Natural killer cell treated with Interleukin-12 subunit alpha and Interleukin-12 subunit beta and Interleukin-15 and Interleukin-18, amount 100 ng/mL, for 72 hours (primary cell): Measurements from ENCODE around the gene ABHD16A. TPM values are rescaled to one million over a fixed set of nuclear protein-coding genes. Genes with fewer than 3 reads are reported as not detected.
A peak's percentile ranks its signal among the peaks of the same experiment; 100 is the strongest.

Source experiments
- ATAC-seq, 2 donors: fragments of 150-1000 bp; cut with Tn5 transposase in 1 of 2; sonication (Bioruptor Pico), chemical (Tn5 transposase) in 1 of 2; 2 replicates each; pipeline ENCODE4 v1.10.0; 2021
- DNase-seq: peaks from one replicate; pipeline ENCODE4 v3.0.0; 2022; ENCODE audit warnings: low spot score
- H3K27ac Mint-ChIP-seq, 2 donors: 1 replicate in 1 of 2; 2 replicates in 1 of 2; pipeline ENCODE4 v1.8.0; 2022; ENCODE audit warnings: mixed read lengths in 2 of 2, mild to moderate bottlenecking in 1 of 2, moderate library complexity in 1 of 2
- H3K27me3 Mint-ChIP-seq, 2 donors: 1 replicate in 1 of 2; 2 replicates in 1 of 2; pipeline ENCODE4 v1.8.0; 2022; ENCODE audit warnings: mixed read lengths in 2 of 2
- H3K36me3 Mint-ChIP-seq: one replicate; pipeline ENCODE4 v1.8.0; 2022; ENCODE audit warnings: mixed read lengths
- H3K4me1 Mint-ChIP-seq, 2 donors: 1 replicate in 1 of 2; 2 replicates in 1 of 2; pipeline ENCODE4 v1.8.0; 2022; ENCODE audit warnings: low read depth in 2 of 2, mixed read lengths in 2 of 2, mild to moderate bottlenecking in 1 of 2
- H3K4me3 Mint-ChIP-seq: one replicate; pipeline ENCODE4 v1.8.0; 2022; ENCODE audit warnings: mixed read lengths
- H3K9me3 Mint-ChIP-seq: 2 replicates; pipeline ENCODE4 v1.8.0; 2022; ENCODE audit warnings: mixed read lengths
- total RNA-seq, 2 donors: library from RNA; stranded (reverse); gene quantifications; one replicate each; pipeline ENCODE4 v1.2.3, GENCODE V29; 2022

The ABHD16A gene
- total RNA-seq, 2 donors from 2014 or later = 60.6 to 77.5 TPM

DNA sequence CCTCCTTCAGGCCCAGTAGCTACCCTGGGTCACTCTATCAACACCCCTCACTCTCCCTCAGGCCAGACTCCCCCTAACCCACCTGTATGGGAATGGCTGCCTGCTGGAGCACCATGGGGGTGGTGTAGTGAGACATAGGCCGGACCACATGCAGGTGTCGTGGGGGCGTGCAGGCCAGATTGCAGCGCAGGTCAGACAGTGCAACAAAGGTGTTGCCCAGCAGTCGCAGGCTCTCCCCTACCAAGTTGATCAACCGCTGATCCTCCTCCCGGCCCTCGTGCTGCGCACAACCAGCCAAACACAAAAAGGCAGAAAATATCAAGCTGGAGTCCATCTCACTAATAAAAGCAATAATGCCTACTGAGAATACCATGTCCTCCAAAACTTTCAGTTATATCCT lies 57.8 kb downstream of the ABHD16A start:
- Mint-ChIP-seq H3K27ac (peak overlapping the region in 1 of 2 donors; percentile 73), H3K4me3 (no peak overlapping the region), H3K9me3 (no peaks in the 10 kb centered on the region), H3K36me3 (peaks cover 29% of the 10 kb centered on the region), H3K27me3 (no peaks in the 10 kb centered on the region), H3K4me1 (peaks cover 5 to 22% of the 10 kb centered on the region in 2 donors)
- ATAC-seq (no peak), DNase-seq (no peak)

DNA sequence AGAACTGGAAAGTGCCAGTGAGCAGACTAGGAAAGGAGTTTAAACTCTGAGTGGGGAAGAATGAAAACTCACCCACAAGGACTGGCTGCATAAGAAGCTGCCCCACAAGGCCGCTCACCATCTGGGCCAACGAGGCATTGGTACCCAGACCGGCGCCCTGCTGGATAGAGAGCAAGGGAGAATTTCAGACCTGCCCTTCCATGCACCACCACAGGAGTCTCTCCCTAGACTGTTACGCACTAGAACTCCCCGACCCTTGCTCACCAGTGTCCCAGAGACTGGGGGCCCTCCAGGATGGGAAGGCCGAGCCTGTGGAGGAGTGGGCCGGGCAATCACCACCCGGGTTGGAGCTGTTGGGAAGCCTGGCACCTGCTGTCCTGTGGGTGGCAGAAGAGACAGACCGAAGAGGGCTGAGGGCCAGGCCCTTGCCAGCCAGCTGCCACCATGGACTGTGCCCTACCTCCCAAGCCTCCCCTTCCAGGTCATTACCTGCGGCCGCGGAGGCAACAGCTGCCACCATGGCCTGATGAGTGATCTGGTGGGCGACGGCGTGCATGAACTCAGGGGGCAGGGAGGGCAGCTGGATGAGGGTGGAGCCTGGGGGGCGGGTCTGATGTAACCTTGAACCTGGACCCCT lies 59.2 kb downstream of the ABHD16A start:
- no peak overlapping the region for H3K4me3 Mint-ChIP-seq
- H3K9me3 Mint-ChIP-seq = no peaks in the 10 kb centered on the region
- H3K27me3 Mint-ChIP-seq = no peaks in the 10 kb centered on the region
- ATAC-seq (peak in 1 of 2 donors; percentile 3), DNase-seq (no peak)
- H3K4me1 Mint-ChIP-seq = peaks cover 0 to 19% of the 10 kb centered on the region in 2 donors
- H3K27ac Mint-ChIP-seq = no peak overlapping the region
- peaks cover 25% of the 10 kb centered on the region for H3K36me3 Mint-ChIP-seq

DNA sequence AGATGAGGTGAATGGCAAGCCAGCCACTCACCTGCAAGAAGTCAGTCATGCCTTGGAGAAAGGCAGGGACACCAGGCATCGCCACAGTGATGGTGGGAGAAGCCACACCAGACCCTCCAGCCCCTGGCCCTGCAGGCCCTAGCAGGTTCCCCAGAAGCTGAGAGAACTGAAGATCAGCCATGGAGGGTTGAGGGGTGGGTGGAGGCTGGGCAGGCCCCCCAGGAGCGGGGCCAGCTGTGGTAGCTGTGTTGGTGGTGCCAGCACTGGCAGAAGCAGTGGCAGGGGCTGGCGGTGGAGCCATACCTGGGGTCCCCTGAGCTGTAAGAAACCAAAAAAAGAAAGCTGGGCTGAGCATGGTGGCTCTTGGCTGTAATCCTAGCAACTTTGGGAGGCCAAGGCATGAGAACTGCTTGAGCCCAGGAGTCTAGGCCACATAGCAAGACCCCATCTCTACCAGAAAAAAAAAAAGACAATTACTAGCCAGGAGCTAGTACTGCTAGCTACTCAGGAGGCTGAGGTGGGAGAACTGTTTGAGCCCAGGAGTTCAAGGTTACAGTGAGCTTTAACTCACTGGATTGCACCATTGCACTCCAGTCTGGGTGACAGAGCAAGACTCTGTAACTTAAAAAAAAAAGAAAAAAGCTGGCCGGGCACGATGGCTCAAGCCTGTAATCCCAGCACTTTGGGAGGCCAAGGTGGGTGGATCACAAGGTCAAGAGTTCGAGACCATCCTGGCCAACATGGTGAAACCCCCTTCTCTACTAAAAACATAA lies 60.1 kb downstream of the ABHD16A start:
- Mint-ChIP-seq H3K27ac (no peak overlapping the region), H3K4me1 (peaks cover 0 to 15% of the 10 kb centered on the region in 2 donors), H3K4me3 (no peak overlapping the region), H3K36me3 (peaks cover 20% of the 10 kb centered on the region), H3K9me3 (no peaks in the 10 kb centered on the region), H3K27me3 (no peaks in the 10 kb centered on the region)
- ATAC-seq = no peak
- DNase-seq = no peak

DNA sequence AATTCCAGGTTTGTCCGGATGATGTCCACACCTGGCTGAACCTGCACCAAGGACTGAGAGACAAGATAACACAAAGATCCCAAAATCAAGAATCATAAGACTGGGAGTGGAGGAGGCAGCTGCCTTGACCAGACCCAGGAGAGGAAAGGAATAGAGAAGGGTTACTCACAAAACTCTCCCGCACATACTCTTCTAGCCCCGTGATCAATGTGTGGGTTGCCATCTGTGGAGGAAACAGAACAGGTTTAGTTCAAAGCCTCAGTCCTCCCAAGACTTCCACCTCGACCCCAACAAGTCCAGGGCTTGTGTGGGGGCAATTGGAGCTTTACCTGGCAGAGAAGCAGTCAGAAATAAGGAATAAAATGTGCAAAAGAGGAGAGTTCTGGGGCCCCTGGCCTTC lies 61.8 kb downstream of the ABHD16A start:
- DNase-seq (no peak), ATAC-seq (no peak)
- peaks cover 0 to 12% of the 10 kb centered on the region in 2 donors for H3K4me1 Mint-ChIP-seq
- H3K27ac Mint-ChIP-seq = peak overlapping the region in 1 of 2 donors; percentile 44
- no peaks in the 10 kb centered on the region for H3K27me3 Mint-ChIP-seq
- H3K36me3 Mint-ChIP-seq = peaks cover 16% of the 10 kb centered on the region
- H3K4me3 Mint-ChIP-seq = no peak overlapping the region
- H3K9me3 Mint-ChIP-seq = no peaks in the 10 kb centered on the region

DNA sequence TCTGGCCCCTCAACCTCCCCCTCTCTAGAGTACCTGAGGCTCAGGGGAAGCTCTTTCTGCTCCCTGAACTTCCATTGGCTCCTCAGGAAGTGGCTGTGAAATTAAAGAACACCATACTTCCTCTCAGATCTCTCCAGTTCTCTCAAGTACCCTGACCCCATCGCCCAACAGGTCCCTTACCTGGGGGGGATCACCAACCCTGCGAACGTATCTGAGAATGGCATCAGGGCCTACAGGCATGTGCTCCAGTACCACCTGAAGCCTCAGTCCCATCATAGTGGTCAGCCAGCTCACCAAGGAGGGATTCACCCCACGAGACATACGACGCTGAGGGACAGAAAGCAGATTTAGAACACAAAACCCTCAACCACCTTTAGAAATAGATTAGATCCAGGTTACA lies 62.5 kb downstream of the ABHD16A start:
- no peak for ATAC-seq
- Mint-ChIP-seq H3K9me3 (no peaks in the 10 kb centered on the region), H3K27ac (no peak overlapping the region), H3K27me3 (no peaks in the 10 kb centered on the region), H3K4me1 (peaks cover 0 to 10% of the 10 kb centered on the region in 2 donors), H3K36me3 (peaks cover 19% of the 10 kb centered on the region), H3K4me3 (no peak overlapping the region)
- no peak for DNase-seq

DNA sequence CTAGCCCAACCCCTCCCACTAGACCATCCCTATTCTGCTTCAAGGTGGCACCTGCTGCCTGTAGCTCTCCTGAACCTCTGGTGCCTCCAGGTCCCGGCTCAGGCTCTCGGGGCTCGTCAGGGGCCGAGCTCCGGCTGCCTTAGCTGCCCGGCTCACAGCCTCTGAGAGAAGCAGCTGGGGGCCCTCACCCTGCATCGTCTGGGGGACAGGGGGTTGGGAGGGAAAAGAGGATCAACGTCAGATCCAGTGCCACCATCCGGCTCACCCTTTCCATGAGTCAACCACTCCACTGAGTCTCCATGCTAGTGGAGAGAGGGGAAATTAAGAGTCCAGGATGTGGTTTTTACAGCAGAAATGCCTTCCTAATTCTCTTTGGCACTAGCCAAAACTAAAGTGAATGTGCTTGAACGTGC lies 63.7 kb downstream of the ABHD16A start:
- no peaks in the 10 kb centered on the region for H3K27me3 Mint-ChIP-seq
- no peaks in the 10 kb centered on the region for H3K9me3 Mint-ChIP-seq
- H3K27ac Mint-ChIP-seq = peak overlapping the region; percentile 27 to 33
- peaks cover 0 to 4% of the 10 kb centered on the region in 2 donors for H3K4me1 Mint-ChIP-seq
- H3K36me3 Mint-ChIP-seq = peaks cover 20% of the 10 kb centered on the region
- ATAC-seq (no peak), DNase-seq (no peak)
- no peak overlapping the region for H3K4me3 Mint-ChIP-seq

DNA sequence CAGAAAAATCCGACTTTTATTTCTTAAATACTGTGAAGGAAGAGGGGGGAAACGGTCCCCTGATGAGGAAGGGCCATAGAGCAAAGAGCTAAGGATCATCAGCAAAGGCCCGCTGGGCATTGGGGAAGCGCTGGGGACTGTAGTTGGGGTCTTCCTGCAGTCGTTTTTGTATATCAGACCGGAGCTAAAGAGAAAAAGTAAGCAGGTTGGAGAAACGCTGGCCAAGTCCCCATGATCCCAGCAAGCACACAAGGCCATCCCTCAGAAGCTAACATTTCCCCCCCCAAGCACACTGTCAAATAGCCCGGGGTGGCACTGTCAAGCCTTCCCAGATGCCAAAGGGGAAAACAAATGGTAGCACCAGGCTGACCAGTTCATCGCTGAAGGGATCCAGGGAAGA lies 64.1 kb downstream of the ABHD16A start:
- H3K9me3 Mint-ChIP-seq = no peaks in the 10 kb centered on the region
- ATAC-seq (no peak), DNase-seq (no peak)
- H3K27ac Mint-ChIP-seq = no peak overlapping the region
- peaks cover 22% of the 10 kb centered on the region for H3K36me3 Mint-ChIP-seq
- H3K27me3 Mint-ChIP-seq = no peaks in the 10 kb centered on the region
- peaks cover 0 to 5% of the 10 kb centered on the region in 2 donors for H3K4me1 Mint-ChIP-seq
- H3K4me3 Mint-ChIP-seq = no peak overlapping the region

Other genes starting within 250 kb of the ABHD16A start
- 10 to 100 TPM; 34.9 to 37.4 TPM for gene MICB, start 205.2 kb downstream of the ABHD16A start, total RNA-seq
- not detected for gene MCCD1, start 174.4 kb downstream of the ABHD16A start, total RNA-seq
- 100 to 1,000 TPM; 469 to 713 TPM for gene DDX39B, start 161.3 kb downstream of the ABHD16A start, total RNA-seq
- gene ATP6V1G2, start 156.7 kb downstream of the ABHD16A start, total RNA-seq = 1 to 10 TPM; 1.4 to 2.3 TPM
- 10 to 100 TPM; 16.8 to 17.0 TPM for gene NFKBIL1, start 155.7 kb downstream of the ABHD16A start, total RNA-seq
- 1,000 to 10,000 TPM; 1,187 to 3,727 TPM for gene LTA, start 131.0 kb downstream of the ABHD16A start, total RNA-seq
- gene TNF, start 127.8 kb downstream of the ABHD16A start, total RNA-seq = 100 to 1,000 TPM; 320 to 420 TPM
- 100 to 1,000 TPM; 110 to 153 TPM for gene LTB, start 120.9 kb downstream of the ABHD16A start, total RNA-seq
- 10 to 100 TPM; 15.5 to 34.6 TPM for gene LST1, start 117.0 kb downstream of the ABHD16A start, total RNA-seq
- 10 to 100 TPM; 65.5 to 91.6 TPM for gene NCR3, start 110.3 kb downstream of the ABHD16A start, total RNA-seq
- 10 to 100 TPM in 1 of 2 donors, 1 to 10 TPM in 1; 9.3 to 20.0 TPM for gene AIF1, start 88.1 kb downstream of the ABHD16A start, total RNA-seq
- 100 to 1,000 TPM; 224 to 345 TPM for gene PRRC2A, start 82.6 kb downstream of the ABHD16A start, total RNA-seq
- gene BAG6, start 50.7 kb downstream of the ABHD16A start, total RNA-seq = 100 to 1,000 TPM; 284 to 337 TPM
- gene APOM, start 47.4 kb downstream of the ABHD16A start, total RNA-seq = 1 to 10 TPM in 1 of 2 donors, under 1 TPM in 1; 0.76 to 1.3 TPM
- 10 to 100 TPM; 26.9 to 34.0 TPM for gene C6orf47, start 42.5 kb downstream of the ABHD16A start, total RNA-seq
- 10 to 100 TPM; 34.5 to 40.9 TPM for gene GPANK1, start 38.3 kb downstream of the ABHD16A start, total RNA-seq
- gene CSNK2B, start 37.2 kb downstream of the ABHD16A start, total RNA-seq = 100 to 1,000 TPM; 205 to 247 TPM
- 10 to 100 TPM; 24.0 to 37.9 TPM for gene LY6G5B, start 33.3 kb downstream of the ABHD16A start, total RNA-seq
- gene LY6G5C, start 22.3 kb downstream of the ABHD16A start, total RNA-seq = 1 to 10 TPM; 5.4 to 8.8 TPM
- not detected for gene LY6G6F, start 3.5 kb upstream of the ABHD16A start, total RNA-seq
- gene LY6G6D, start 12.0 kb upstream of the ABHD16A start, total RNA-seq = not detected
- not detected for gene LY6G6C, start 18.4 kb upstream of the ABHD16A start, total RNA-seq
- gene MPIG6B, start 20.0 kb upstream of the ABHD16A start, total RNA-seq = under 1 TPM in 1 of 2 donors, not detected in 1; 0.21 TPM
- 10 to 100 TPM; 18.8 to 24.4 TPM for gene DDAH2, start 26.0 kb upstream of the ABHD16A start, total RNA-seq
- 100 to 1,000 TPM; 468 to 581 TPM for gene CLIC1, start 33.2 kb upstream of the ABHD16A start, total RNA-seq
- 100 to 1,000 TPM in 1 of 2 donors, 10 to 100 TPM in 1; 36.2 to 154 TPM for gene MSH5, start 36.7 kb upstream of the ABHD16A start, total RNA-seq
- gene SAPCD1, start 59.3 kb upstream of the ABHD16A start, total RNA-seq = 10 to 100 TPM in 1 of 2 donors, 1 to 10 TPM in 1; 9.2 to 25.2 TPM
- gene VWA7, start 74.0 kb upstream of the ABHD16A start, total RNA-seq = 1 to 10 TPM; 1.4 to 2.1 TPM
- 100 to 1,000 TPM in 1 of 2 donors, 10 to 100 TPM in 1; 90.7 to 226 TPM for gene VARS1, start 92.4 kb upstream of the ABHD16A start, total RNA-seq
- 100 to 1,000 TPM in 1 of 2 donors, 10 to 100 TPM in 1; 94.6 to 113 TPM for gene LSM2, start 103.6 kb upstream of the ABHD16A start, total RNA-seq
- 1 to 10 TPM; 1.7 to 4.1 TPM for gene HSPA1L, start 112.0 kb upstream of the ABHD16A start, total RNA-seq
- 100 to 1,000 TPM; 160 to 262 TPM for gene HSPA1A, start 112.2 kb upstream of the ABHD16A start, total RNA-seq
- 100 to 1,000 TPM; 107 to 113 TPM for gene HSPA1B, start 124.4 kb upstream of the ABHD16A start, total RNA-seq
- gene NEU1, start 159.5 kb upstream of the ABHD16A start, total RNA-seq = 10 to 100 TPM; 37.2 to 46.6 TPM
- not detected for gene SLC44A4, start 175.7 kb upstream of the ABHD16A start, total RNA-seq
- gene EHMT2, start 194.4 kb upstream of the ABHD16A start, total RNA-seq = 10 to 100 TPM; 34.4 to 69.1 TPM
- gene ZBTB12, start 198.8 kb upstream of the ABHD16A start, total RNA-seq = 1 to 10 TPM; 1.4 to 2.9 TPM
- gene C2, start 224.4 kb upstream of the ABHD16A start, total RNA-seq = under 1 TPM in 1 of 2 donors, not detected in 1; 0.92 TPM
- gene CFB, start 242.8 kb upstream of the ABHD16A start, total RNA-seq = under 1 TPM; 0.33 to 0.40 TPM